Measurements from ENCODE around the gene HYAL3. TPM values are rescaled to one million over a fixed set of nuclear protein-coding genes. Genes with fewer than 3 reads are reported as not detected.
A peak's percentile ranks its signal among the peaks of the same experiment; 100 is the strongest.

The HYAL3 gene
- total and polyA plus RNA-seq, 2 of the 8 experiments (the other 6 are each of a cell fraction or from before 2014, with no cell fraction given) = 3.2 to 12.2 TPM

GRCh38 chr3:50341996-50342650, 42.9 kb upstream of the HYAL3 start:
- H3K27ac ChIP-seq (ENCODE audit: low read depth, low read length) = no peak overlapping the region
- no peak overlapping the region for H2BK5ac ChIP-seq (ENCODE audit: low read depth, low read length)
- H4K91ac ChIP-seq (replicated peaks; ENCODE audit: insufficient read length, low read length) = no peak overlapping the region
- FAIRE-seq (no peak), DNase-seq (ENCODE audit: low read depth in 1 of 2, low spot score in 2 of 2) (no peak)
- H4K8ac ChIP-seq (ENCODE audit: extremely low read depth, insufficient read depth, low read length) = no peak overlapping the region
- no peak overlapping the region for H3K4me3 ChIP-seq (ENCODE audit: extremely low read depth in 1 of 4, insufficient read depth in 2 of 4, low read depth in 3 of 4, low read length in 4 of 4)
- peak overlapping the region; percentile 68; the same call in 1 of the 2 replicates for H2BK12ac ChIP-seq (ENCODE audit: low read depth, low read length)
- no peak overlapping the region for H3K56ac ChIP-seq (replicated peaks; ENCODE audit: insufficient read length, low read depth, low read length)
- H4K20me1 ChIP-seq (replicated peaks in 1 of 2; ENCODE audit: control insufficient read depth in 1 of 2, insufficient read depth in 2 of 2, low read length in 2 of 2) = peaks cover 0 to 3% of the 10 kb centered on the region in 2 experiments
- WGBS, 2 experiments (ENCODE audit: extremely low coverage in 1 of 2, insufficient coverage in 1 of 2, insufficient read length in 1 of 2, insufficient replicate concordance in 2 of 2, low coverage in 1 of 2, low lambda C conversion rate in 2 of 2, missing lambda C conversion rate in 1 of 2) = 93% methylated on average over 12 of the region's 13 CpGs; no CpG with 5 or more reads in 1 of the 2 experiments
- H2BK20ac ChIP-seq (ENCODE audit: low read length) = 0 out of 2 replicates have a peak overlapping the region, but pooled peaks have one; percentile 21
- H3K79me1 ChIP-seq (ENCODE audit: low read depth, low read length) = no peaks in the 10 kb centered on the region
- H3K36me3 ChIP-seq (ENCODE audit: control insufficient read depth in 2 of 4, insufficient read depth in 4 of 4, low read length in 3 of 4) = no peaks in the 10 kb centered on the region
- no peak overlapping the region for H3K4me2 ChIP-seq (ENCODE audit: insufficient read depth in 1 of 2, low read depth in 2 of 2, low read length in 2 of 2)
- no peak overlapping the region for H3K14ac ChIP-seq (ENCODE audit: insufficient read length)
- peak overlapping the region; percentile 72; the same call in 1 of the 2 replicates for H2BK15ac ChIP-seq (ENCODE audit: low read length)
- CTCF ChIA-PET (ENCODE audit: partially characterized antibody) = interaction anchor here (0.6 to 10.0 kb wide), 13 partner anchors 12 to 209 kb away, joined by 3 to 84 read pairs (median 4); no protein-coding TSS in a partner anchor
- H4K5ac ChIP-seq (ENCODE audit: insufficient read length, low read depth, low read length) = no peak overlapping the region
- H3K4ac ChIP-seq (replicated peaks; ENCODE audit: insufficient read length, low read depth, low read length) = no peak overlapping the region
- peaks cover 23 to 70% (median 56%) of the 10 kb centered on the region in 4 experiments for H3K27me3 ChIP-seq (replicated peaks in 1 of 4; ENCODE audit: control insufficient read depth in 3 of 4, extremely low read depth in 1 of 4, insufficient read depth in 3 of 4, low read length in 3 of 4)
- no peak overlapping the region for H2BK120ac ChIP-seq (replicated peaks; ENCODE audit: low read depth, low read length)
- no peaks in the 10 kb centered on the region for H3K79me2 ChIP-seq (ENCODE audit: control insufficient read depth in 1 of 2, insufficient read depth in 2 of 2, low read length in 2 of 2)
- no peak overlapping the region for H2AK5ac ChIP-seq (ENCODE audit: low read depth, low read length)
- no peak overlapping the region for H2AFZ ChIP-seq (ENCODE audit: low read length)
- no peak overlapping the region for H3K9ac ChIP-seq (replicated peaks in 1 of 4; ENCODE audit: extremely low read depth in 1 of 4, low read depth in 3 of 4, low read length in 3 of 4)
- H3K23ac ChIP-seq (ENCODE audit: insufficient read length) = no peak overlapping the region
- POLR2A ChIA-PET (ENCODE audit: partially characterized antibody) = interaction anchor here (1.5 to 3.3 kb wide), 2 partner anchors 11 to 13 kb away, joined by 3 to 17 read pairs; partner anchors contain the start of gene TUSC2
- peaks cover 0 to 19% (median 14%) of the 10 kb centered on the region in 4 experiments; a peak in 5 of 7 replicates for H3K4me1 ChIP-seq (replicated peaks in 1 of 4; ENCODE audit: control insufficient read depth in 3 of 4, insufficient read depth in 4 of 4, low read length in 3 of 4)
- peaks cover 19% of the 10 kb centered on the region; the same call in 1 of the 2 replicates for H3K23me2 ChIP-seq (ENCODE audit: low read depth, low read length)
- no peak overlapping the region for H3K18ac ChIP-seq (ENCODE audit: extremely low read depth, low read length)
- no peaks in the 10 kb centered on the region for H3K9me3 ChIP-seq (ENCODE audit: insufficient read depth in 2 of 2, low read depth in 1 of 2, low read length in 1 of 2)
- TF ChIP-seq CREB1 (IDR thresholded peaks at IDR 0.05) = no peak

All from H1 (cell line).